Activated CD8-positive, alpha-beta memory T cell treated with anti-CD3 and anti-CD28 coated beads for 48 hours (primary cell): ENCODE data around the gene SETD4.

ENCODE experiments used
- DNase-seq, 3 experiments: peaks; one replicate each; pipeline ENCODE4 v3.0.0-alpha.2; 2020; ENCODE audit warnings: low read depth in 2 of 3, low spot score in 2 of 3

Gene SETD4

DNA sequence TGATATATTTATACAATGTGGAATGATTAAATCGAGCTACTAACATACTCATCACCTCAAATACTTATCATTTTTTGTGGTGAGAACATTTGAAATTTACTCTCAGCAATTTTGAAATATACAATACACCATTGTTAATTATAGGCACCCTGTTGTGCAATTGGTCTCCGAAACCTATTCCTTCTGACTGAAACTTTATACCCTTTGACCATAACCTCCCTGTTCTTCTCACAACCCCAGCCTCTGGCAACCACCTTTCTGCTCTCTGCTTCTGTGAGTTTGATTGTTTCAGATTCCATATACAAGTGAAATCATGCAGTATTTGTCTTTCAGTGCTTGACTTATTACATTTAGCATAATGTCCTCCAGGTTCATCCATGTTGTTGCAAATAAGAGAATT, 49.5 kb downstream of the SETD4 start:
- DNase-seq: no peak

GRCh38 chr21:36008505-36008904, 51.8 kb downstream of the SETD4 start:
- DNase-seq: no peak

DNA sequence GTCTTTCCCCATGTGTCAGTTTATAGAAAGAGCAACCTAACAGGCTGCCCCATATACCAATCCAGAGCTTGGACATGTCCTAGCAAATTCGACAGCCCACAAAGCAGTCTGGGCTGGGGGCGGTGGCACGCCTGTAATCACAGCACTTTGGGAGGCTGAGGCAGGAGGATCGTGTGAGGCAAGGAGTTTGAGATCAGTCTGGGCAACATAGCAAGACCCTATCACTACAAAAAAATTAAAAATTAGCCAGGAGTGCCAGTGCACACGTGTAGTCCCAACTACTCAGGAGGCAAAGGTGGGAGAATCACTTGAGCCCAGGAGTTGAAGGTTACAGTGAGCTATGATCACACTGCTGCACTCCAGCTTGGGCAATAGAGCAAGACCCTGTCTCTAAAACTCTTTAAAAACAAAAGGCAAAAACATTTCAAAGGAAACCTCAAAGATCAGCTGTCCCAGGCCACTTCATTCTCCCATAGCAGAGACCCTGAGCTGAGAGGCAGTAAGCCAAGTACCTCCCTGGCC, 54.4 kb downstream of the SETD4 start:
- DNase-seq: no peak

GRCh38 chr21:36005018-36005417, 55.3 kb downstream of the SETD4 start:
- DNase-seq: no peak

- no peak for DNase-seq
These were observed 55.9 kb downstream of the SETD4 start for GRCh38 chr21:36004441-36004840.

DNA sequence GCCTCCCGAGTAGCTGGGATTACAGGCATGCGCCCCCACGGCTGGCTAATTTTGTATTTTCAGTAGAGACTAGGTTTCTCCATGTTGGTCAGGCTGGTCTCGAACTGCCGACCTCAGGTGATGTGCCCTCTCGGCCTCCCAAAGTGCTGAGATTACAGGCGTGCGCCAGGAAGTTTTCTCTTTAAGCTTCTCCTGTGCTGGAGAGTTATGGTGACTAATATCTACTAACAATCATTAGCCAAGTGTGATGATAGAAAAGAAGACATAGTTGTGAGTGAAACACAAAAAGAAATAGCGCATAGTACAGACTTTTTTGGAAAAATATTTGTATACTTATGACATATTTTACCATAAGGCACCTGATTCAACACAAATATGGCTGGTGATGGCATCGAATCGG, 56.5 kb downstream of the SETD4 start:
- DNase-seq: no peak

DNA sequence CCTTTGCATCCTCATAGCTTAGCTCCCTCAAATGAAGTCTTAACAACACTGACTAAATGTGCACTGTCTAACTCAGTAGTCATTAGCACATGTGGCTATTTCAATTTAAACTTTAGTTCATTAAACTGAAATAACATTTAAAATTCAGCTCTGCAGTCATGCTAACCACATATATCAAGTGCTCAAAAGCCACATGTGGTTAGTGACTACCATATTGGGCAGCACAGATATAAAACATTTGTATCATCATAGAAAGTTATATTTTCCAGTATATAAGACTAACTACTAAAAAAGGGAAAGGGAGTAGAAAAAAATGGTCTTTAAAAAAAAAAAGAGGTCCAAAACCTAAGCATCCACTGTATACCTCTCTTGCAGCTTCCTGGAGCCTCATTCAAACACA, 64.1 kb downstream of the SETD4 start:
- no peak for DNase-seq

DNA sequence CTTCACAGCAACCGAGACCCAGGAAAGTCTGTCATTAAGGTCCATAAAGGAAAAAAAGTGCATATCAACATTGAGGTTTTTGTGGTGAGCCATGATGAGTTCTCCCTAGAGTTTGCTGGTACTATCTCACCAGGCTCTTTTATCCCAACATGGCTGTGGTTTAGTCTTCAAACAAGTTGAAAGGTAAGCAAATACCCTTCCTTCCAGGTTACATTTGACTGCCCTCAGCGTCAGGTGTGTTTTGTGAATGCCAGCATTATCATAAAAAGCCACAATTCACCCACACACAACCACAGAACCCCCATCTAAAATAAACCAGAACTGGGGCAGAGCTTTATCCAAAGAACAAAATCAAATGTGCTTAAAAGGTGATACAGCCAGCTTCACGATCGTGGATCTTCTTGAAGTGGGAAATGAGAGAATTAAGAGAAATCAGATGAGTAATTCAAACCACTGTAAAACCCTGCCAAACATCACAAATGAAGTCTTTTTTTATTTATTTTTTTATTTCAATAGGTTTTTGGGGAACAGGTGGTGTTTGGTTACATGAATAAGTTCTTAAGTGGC, 64.7 kb downstream of the SETD4 start:
- DNase-seq: no peak

- no peak for DNase-seq
These were observed 65.7 kb downstream of the SETD4 start for GRCh38 chr21:35994613-35995012.

DNA sequence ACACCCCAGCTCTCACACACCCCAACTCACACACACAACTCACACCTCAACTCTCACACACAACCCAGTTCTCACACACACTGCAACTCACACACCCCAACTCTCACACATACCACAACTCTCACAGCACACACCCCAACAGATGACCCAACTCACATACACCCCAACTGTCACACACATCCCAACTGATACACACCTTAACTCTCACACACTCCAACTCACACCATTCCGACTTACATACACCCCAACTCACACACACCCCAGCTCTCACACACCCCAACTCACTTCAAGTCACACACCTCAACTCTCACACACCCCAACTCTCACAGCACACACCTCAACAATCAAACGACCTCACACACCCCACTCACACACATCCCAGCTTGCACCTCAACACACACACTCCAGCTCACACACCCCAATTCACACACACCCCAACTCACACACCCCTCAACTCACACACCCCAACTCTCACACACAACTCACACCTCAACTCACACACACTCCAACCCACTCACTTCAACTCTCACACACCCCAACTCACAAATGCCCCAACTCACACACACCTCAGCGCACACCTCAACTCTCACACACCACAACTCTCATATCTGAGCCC, 66.3 kb downstream of the SETD4 start:
- DNase-seq: no peak

DNA sequence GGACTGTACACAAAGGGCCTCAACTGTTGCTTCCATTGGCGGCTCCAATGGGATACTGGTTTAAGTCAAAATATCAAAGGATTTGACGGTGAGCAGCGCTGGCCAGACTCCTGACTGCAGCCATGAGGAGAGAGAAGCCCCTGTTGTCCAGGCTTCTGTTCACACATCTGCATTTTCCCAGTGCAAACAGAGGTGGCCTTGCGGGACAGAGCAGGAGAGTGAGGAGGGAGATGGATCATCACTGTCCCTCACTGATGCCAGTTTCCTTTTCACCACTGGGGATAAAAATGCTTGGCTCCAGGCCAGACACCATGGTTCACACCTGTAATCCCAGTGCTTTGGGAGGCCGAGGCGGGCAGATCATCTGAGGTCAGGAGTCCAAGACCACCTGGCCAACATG, 69.2 kb downstream of the SETD4 start:
- no peak for DNase-seq

GRCh38 chr21:35990609-35991008, 69.7 kb downstream of the SETD4 start:
- DNase-seq: no peak

DNA sequence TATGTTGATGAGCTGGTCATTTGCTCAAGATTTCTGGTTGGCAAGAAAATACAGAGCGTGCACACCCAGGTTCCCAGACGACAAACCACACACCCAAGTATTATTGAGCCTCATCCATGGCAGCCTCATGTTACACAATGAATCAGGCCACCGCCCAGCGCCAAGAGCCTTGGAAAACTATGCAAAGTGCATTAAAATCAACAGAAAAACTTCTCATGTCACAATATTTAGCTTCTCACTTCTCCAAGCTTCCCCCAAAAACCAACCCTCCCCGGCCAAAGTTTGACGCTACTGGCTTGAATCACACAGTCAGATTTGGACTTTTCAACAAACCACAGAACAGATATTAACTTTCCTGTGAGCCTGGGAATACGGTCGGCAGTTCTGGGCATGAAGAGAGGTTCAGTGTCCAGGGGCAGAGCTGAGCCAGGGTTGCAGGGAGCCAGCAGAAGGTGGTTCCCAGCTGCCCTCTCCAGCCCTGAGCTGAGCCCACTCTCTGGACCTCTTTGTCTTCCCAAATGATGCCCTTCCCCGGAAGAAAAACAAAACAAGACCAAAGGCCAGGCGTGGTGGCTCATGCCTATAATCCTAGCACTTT, 71.1 kb downstream of the SETD4 start:
- DNase-seq: no peak

GRCh38 chr21:35988416-35989137, 71.7 kb downstream of the SETD4 start:
- no peak for DNase-seq

GRCh38 chr21:35987475-35987874, 72.9 kb downstream of the SETD4 start:
- no peak for DNase-seq

- no peak for DNase-seq
These were observed 75.5 kb downstream of the SETD4 start for GRCh38 chr21:35984654-35985361.
